Fibroblast of skin of abdomen (primary cell): ENCODE data around the gene VWA1.
"Not testable (repeated sequence)": the region's sequence is repeated elsewhere in the genome, so short reads cannot be mapped to it uniquely, and the experiment has no call there.

Experiments used
- DNase-seq: peaks from one replicate; pipeline ENCODE4 v3.0.0-alpha.2; 2013

The VWA1 gene

DNA sequence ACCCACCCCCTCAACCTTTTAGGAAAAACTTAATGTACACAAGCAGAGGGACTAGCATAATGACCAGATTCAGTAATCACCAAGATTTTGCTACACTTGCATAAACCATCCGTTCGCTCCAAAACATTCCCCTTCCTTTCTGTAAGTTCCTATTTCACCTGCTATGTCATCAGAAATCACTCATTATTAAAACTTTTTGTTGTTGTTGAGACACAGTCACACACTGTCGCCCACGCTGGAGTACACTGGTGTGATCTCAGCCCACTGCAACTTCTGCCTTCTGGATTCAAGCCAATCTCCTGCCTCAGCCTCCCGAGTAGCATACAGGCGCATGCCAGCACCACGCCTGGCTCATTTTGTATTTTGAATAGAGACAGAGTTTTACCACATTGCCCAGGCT lies 31.8 kb upstream of the VWA1 start:
- DNase-seq: no peak

- no peak for DNase-seq
Observed at GRCh38 chr1:1406101-1406820, 29.2 kb upstream of the VWA1 start.

- DNase-seq: peak; percentile 88
Observed at GRCh38 chr1:1406821-1407635, 28.5 kb upstream of the VWA1 start, which contains the start of gene MRPL20. TSS of gene MRPL20 (minus strand) at chr1:1407293. CDS start at chr1:1407217, 76 bp downstream.

- DNase-seq: peak; percentile 24
Observed at GRCh38 chr1:1407636-1408318, 27.7 kb upstream of the VWA1 start.

- not testable (repeated sequence) for DNase-seq
Observed at GRCh38 chr1:1410238-1410637, 25.3 kb upstream of the VWA1 start.

DNA sequence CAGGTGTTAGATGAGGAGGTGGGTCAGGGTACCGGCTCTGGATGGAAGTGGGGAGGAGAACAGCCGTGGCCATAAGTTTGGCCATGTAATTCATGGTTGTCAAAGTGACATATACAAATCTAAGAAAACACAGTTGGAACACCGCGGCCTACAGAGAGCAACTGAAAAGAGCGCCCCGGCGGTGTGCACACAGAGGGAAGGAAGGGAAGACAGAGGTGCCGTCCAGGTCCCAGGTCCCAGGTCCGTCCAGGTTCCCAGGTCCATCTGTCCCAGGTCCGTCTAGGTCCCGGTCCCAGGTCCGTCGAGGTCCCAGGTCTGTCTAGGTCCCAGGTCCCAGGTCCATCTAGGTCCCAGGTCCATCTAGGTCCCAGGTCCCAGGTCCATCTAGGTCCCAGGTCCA lies 23.9 kb upstream of the VWA1 start:
- DNase-seq: no peak

- DNase-seq: not testable (repeated sequence)
Observed at GRCh38 chr1:1412311-1412902, 23.1 kb upstream of the VWA1 start.

DNA sequence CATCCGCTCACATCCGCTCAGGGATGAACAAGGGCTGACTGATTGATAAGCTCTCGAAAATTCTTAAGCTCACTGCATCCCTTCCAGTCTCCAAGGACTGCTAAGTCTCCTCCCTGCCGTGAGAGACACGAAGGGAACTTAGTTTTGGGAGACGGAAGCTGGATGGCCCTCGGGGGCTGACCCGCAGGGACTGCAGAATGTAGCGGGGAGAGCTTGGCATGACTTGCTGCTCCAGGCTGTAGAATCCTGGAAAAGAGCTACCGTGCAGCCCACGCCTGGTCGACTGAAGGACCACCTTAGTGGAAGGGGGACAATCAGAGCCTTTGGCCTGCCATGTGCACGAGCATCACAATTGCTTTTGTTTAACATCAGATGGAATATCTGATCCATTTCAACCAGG lies 19.7 kb upstream of the VWA1 start:
- DNase-seq: no peak

GRCh38 chr1:1417396-1417795 lies 18.1 kb upstream of the VWA1 start:
- DNase-seq: not testable (repeated sequence)

DNA sequence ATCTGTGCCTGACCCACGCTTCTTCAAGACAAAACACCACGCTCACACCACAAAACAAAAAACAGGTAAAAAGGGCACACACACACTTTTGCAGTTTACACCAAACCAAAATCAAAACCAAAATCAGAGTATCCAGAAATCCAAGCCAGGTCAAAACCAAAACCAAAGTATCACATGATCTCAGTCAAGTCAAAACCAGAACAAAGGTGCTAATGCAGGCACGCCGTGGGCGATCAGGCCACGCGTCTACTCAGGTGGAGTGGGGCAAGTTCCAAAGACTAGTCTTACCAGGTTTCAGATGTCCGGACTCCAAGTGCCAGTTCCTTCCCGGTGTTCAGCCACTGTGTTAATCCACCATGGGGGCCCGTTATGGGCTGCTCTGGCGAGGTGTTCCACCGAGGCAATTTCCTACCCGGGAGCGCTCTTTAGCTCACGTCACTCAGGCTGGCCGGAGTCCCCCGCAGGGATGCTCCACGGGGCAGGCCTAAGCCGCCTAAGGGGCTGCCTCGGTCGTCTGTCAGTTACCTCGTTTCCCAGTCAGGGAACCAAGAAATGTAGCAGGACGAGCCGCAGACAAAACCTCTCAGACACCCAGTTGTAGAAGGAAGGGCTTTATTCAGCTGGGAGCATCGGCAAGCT lies 17.5 kb upstream of the VWA1 start:
- DNase-seq: not testable (repeated sequence)

- DNase-seq: no peak
Observed at GRCh38 chr1:1418464-1419362, 16.8 kb upstream of the VWA1 start.

DNA sequence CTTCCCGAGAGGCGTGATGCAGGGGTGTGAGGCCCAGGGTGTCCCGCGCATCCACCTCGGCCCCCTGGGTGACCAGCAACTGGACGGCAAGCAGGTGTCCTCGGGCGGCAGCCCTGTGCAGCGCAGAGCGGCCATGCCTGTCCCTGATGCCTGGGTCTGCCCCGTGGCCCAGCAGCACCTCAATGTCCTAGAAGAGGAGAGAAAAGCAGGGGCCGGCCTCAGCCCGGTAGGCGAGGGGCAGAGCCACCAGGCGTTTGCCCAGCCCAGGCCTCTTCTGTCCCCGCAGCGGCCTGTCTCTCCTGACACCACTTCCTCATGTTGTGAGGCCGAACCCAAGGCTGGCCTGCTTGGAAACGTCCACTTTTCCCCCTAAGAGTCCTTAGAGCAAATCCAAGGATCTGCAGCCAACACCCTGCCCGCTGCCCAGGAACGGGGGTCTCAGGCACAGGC lies 16.1 kb upstream of the VWA1 start:
- no peak for DNase-seq

- DNase-seq: no peak
Observed at GRCh38 chr1:1419813-1420653, 15.5 kb upstream of the VWA1 start.

DNA sequence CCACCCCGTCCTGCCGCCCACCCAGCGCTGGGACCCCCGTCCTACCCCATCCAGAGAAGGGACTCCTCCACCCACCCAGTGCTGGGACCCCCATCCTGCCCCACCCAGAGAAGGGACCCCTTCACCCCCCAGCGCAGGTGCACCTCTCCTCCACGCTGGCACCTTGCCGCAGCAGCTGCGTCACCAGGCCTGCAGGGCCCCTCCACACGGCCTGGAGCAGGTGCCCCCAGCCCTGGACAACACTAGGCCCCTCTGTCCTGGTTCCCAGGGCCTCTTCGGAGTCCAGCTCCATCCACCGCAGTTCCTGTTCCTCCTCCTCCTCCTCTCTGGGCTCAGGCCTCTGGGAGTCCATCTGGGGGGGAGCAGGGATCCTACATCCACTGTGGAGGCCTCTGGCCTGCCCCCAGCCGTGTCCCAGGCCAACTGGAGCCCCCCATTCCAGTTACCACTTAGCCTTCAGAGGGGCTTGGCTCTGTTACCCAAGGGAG lies 14.8 kb upstream of the VWA1 start:
- DNase-seq: no peak

DNA sequence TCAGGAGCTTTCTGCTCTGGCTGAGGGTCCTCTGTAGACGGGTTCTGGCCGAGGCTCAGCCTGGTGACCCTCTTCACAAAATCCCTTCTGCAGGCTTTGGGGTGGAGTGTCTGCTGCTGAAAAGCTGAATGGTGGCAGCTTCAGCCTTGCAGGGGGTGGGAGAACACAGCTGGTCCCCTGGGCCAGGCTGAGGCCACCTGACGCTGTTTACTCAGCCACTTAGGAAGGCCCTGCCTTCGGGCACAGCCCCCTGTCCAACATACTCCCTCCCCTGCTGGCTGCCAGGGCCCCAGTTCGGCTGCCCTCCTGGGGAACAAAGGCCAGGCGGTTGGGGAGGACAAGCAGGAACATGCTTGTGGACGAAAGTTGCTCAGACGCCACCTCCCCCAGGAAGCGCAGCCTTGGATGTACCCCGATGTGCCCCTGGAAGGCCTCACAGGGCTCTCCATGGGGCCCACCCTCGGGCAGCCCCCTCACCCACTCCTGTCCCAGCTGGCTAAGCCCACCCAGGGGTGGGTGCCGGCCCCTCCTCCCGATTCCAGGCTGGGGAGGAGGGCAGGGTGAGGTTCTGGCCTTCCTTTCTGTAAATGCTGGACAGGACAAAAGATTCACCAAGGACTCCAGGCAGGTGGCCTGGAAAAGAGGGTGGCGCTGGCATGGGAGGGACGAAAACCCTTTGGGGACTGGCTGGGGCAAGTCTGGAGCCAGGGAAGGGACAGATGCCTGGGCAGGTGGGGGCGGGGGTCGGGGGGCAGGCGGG lies 14.2 kb upstream of the VWA1 start, which contains the start of gene ANKRD65:
Gene ANKRD65 (minus strand): TSS at position 130 of the 760 bp plus-strand sequence. CDS start 271 bp downstream, outside the sequence.
- no peak for DNase-seq

DNA sequence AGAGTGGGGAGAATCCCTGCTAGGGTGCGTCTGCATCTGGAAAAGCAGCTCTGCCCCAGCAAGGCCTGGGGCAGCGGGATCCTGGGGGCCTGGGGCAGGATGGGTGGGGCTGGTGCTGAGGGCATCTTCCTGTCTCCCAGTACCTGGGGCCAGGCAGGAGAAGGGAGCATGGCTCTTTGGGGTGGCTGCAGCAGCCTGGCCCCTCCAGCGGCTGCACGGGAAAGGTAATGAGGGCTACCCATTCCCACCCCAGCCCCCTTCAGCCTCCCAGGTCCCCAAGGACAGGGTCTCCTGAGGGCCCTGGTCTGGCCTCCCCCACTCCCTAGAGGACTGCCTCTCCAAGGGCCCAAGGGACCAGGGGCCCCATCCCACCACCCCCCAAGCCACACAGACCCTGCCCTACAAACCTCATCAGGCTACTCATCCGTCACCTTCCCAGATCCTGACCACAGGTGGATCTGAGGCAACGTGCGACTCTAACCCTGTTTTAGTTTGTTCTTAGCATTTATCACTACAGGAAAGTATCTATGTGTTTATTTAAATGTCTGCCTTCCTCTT lies 13.5 kb upstream of the VWA1 start:
- DNase-seq: no peak

DNA sequence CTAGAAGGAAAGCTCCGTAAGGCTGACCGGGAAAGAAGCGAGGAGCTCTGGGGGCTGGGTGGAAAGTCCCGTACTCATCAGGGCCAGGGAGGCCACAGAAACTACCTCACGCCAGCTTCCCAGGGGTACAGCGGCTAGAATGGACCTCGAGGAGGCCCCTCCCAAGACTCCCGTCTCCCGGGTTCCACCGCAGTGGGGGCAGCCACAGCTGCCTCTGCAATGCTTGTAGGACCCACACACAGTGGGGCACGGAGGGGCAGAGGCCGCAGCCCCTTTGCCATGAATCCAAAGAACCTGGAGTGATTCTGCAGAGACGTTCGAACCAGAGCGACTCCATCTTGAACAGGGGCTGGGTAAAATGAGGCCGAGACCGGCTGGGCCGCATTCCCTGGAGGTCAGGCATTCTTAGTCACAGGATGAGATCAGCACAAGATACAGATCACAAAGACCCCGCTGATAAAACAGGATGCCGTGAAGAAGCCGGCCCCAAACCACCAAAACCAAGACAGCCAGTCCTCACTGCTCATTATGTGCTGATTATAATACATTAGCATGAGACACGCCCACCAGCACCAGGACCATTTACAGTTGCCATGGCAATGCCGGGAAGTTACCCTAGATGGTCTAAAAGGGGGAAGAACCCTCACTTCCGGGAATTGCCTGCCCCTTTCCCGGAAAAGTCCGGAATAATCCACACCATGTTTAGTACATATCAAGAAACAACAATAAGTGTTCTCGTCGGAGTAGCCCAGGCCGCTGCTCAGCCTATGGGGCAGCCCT lies 12.8 kb upstream of the VWA1 start:
- peak; percentile 64 for DNase-seq

DNA sequence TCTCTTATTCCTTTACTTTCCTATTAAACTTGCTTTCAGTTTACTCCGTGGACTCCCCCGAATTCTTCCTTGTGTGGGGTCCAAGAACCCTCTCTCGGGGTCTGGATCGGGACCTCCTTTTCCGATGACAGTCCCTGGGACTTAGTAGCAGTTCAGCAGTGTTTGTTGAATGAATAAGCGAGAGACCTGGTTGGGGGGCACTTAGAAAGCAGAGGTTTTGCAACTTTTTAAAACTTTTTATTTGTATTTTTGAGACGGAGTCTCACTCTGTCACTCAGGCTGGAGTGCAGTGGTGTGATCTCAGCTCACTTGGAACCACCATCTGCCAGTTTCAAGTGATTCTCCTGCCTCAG lies 12.3 kb upstream of the VWA1 start:
- DNase-seq: no peak
